WTC11 (cell line): Measurements from ENCODE around the gene SNX6.

ENCODE experiments used
- CREM ChIP-seq: sonication (generic); formaldehyde crosslinking; IDR thresholded peaks from 2 replicates; pipeline ENCODE4 v1.8.1; 2022; ENCODE audit warnings: mild to moderate bottlenecking, missing genetic modification reagents, moderate library complexity
- NR2C2 ChIP-seq: sonication (generic); formaldehyde crosslinking; IDR thresholded peaks from 2 replicates; pipeline ENCODE4 v1.8.0; 2022; ENCODE audit warnings: mild to moderate bottlenecking, missing genetic modification reagents
- SP1 ChIP-seq: sonication (generic); formaldehyde crosslinking; conservative IDR thresholded peaks from 2 replicates; pipeline ENCODE4 v1.8.1; 2022; ENCODE audit warnings: missing genetic modification reagents
- ZNF138 ChIP-seq: sonication (generic); formaldehyde crosslinking; conservative IDR thresholded peaks from 2 replicates; pipeline ENCODE4 v1.8.1; 2022; ENCODE audit warnings: mild to moderate bottlenecking, moderate library complexity, missing genetic modification reagents
- ZNF219 ChIP-seq: sonication (generic); formaldehyde crosslinking; IDR thresholded peaks from 2 replicates; pipeline ENCODE4 v1.8.0; 2023; ENCODE audit warnings: missing genetic modification reagents, mild to moderate bottlenecking, borderline replicate concordance
- TF ChIP-seq, protein P1 (sequence below): sonication (generic); formaldehyde crosslinking; IDR thresholded peaks from 2 replicates; pipeline ENCODE4 v1.8.1; 2023; ENCODE audit warnings: mild to moderate bottlenecking, missing genetic modification reagents
- TF ChIP-seq, protein P2 (sequence below): fragments of 200-600 bp; IDR thresholded peaks from 2 replicates; pipeline ENCODE4 v1.8.0; 2022; ENCODE audit warnings: antibody characterized with exemption
- TF ChIP-seq, protein P3 (sequence below): sonication (generic); formaldehyde crosslinking; IDR thresholded peaks from 2 replicates; pipeline ENCODE4 v1.8.1; 2022; ENCODE audit warnings: mild to moderate bottlenecking, missing genetic modification reagents, moderate library complexity, borderline replicate concordance
- TF ChIP-seq, protein P4 (sequence below): sonication (generic); formaldehyde crosslinking; IDR thresholded peaks from 2 replicates; pipeline ENCODE4 v1.8.1; 2023; ENCODE audit warnings: mild to moderate bottlenecking, missing genetic modification reagents, moderate library complexity
- TF ChIP-seq, protein P5 (sequence below): fragments of 250-450 bp; sonication (Bioruptor Pico); conservative IDR thresholded peaks from 2 replicates; pipeline ENCODE4 v1.9.0; 2021; ENCODE audit warnings: mild to moderate bottlenecking
- TF ChIP-seq, protein P6 (sequence below): sonication (generic); formaldehyde crosslinking; IDR thresholded peaks from 2 replicates; pipeline ENCODE4 v1.8.0; 2022; ENCODE audit warnings: mild to moderate bottlenecking, missing genetic modification reagents

DNA sequence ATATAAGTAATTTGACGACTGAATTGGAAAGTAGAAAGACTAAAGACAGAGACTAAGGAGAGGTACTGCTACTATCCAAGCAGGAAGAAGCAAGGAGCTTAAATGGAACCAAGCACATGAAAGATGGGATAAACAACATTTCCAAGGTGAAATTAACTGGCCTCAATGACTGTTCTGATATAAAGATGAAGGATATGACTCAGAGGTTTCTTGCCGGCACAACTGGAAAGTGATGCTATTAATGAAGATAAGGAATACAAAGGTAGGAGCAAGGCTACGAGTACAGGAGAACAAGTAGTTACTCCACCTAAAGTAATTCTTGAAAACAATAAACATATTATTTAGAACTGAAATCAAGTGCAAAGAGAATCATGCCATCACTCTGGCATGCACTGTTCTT, 6.4 kb downstream of the SNX6 start:
- no peak for TF ChIP-seq SP1 (CRISPR knock-in tag)
- TF ChIP-seq, protein P1, sequence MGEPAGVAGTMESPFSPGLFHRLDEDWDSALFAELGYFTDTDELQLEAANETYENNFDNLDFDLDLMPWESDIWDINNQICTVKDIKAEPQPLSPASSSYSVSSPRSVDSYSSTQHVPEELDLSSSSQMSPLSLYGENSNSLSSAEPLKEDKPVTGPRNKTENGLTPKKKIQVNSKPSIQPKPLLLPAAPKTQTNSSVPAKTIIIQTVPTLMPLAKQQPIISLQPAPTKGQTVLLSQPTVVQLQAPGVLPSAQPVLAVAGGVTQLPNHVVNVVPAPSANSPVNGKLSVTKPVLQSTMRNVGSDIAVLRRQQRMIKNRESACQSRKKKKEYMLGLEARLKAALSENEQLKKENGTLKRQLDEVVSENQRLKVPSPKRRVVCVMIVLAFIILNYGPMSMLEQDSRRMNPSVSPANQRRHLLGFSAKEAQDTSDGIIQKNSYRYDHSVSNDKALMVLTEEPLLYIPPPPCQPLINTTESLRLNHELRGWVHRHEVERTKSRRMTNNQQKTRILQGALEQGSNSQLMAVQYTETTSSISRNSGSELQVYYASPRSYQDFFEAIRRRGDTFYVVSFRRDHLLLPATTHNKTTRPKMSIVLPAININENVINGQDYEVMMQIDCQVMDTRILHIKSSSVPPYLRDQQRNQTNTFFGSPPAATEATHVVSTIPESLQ (CRISPR knock-in tag): no peak
- TF ChIP-seq, protein P2, sequence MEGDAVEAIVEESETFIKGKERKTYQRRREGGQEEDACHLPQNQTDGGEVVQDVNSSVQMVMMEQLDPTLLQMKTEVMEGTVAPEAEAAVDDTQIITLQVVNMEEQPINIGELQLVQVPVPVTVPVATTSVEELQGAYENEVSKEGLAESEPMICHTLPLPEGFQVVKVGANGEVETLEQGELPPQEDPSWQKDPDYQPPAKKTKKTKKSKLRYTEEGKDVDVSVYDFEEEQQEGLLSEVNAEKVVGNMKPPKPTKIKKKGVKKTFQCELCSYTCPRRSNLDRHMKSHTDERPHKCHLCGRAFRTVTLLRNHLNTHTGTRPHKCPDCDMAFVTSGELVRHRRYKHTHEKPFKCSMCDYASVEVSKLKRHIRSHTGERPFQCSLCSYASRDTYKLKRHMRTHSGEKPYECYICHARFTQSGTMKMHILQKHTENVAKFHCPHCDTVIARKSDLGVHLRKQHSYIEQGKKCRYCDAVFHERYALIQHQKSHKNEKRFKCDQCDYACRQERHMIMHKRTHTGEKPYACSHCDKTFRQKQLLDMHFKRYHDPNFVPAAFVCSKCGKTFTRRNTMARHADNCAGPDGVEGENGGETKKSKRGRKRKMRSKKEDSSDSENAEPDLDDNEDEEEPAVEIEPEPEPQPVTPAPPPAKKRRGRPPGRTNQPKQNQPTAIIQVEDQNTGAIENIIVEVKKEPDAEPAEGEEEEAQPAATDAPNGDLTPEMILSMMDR: no peak
- no peak for TF ChIP-seq ZNF219
- TF ChIP-seq, protein P3, sequence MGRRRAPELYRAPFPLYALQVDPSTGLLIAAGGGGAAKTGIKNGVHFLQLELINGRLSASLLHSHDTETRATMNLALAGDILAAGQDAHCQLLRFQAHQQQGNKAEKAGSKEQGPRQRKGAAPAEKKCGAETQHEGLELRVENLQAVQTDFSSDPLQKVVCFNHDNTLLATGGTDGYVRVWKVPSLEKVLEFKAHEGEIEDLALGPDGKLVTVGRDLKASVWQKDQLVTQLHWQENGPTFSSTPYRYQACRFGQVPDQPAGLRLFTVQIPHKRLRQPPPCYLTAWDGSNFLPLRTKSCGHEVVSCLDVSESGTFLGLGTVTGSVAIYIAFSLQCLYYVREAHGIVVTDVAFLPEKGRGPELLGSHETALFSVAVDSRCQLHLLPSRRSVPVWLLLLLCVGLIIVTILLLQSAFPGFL (CRISPR knock-in tag): no peak
- no peak for TF ChIP-seq ZNF138 (CRISPR knock-in tag)
- TF ChIP-seq, protein P4, sequence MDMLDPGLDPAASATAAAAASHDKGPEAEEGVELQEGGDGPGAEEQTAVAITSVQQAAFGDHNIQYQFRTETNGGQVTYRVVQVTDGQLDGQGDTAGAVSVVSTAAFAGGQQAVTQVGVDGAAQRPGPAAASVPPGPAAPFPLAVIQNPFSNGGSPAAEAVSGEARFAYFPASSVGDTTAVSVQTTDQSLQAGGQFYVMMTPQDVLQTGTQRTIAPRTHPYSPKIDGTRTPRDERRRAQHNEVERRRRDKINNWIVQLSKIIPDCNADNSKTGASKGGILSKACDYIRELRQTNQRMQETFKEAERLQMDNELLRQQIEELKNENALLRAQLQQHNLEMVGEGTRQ (CRISPR knock-in tag): no peak
- TF ChIP-seq NR2C2 (CRISPR knock-in tag): no peak
- TF ChIP-seq, protein P5, sequence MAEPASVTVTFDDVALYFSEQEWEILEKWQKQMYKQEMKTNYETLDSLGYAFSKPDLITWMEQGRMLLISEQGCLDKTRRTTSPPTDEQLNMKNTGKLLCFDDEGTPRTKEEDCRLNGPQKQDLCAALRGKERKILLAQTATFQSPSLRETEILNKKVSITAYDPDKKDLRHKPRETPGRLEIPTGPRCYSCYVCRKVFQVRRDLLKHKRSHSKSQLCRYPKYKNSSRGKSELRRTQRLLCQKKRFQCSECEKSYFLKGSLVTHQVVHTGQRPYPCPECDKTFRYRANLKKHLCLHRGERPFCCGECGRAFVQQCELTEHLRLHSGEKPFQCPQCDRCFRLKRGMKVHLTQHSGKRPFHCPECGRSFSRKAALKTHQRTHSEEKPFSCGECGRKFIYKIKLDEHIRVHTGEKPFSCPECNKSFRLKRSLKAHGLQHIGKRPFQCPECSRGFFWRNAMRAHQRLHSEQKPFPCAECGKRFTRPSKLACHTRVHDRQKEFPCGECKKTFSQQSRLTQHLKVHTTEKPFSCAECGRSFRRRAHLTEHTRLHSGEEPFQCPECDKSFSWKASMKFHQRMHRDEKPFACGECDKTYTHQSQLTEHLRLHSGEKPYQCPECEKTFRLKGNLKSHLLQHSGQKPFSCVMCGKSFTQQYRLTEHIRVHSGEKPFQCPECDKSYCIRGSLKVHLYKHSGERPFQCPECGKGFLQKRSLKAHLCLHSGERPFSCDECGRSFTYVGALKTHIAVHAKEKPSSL (CRISPR knock-in tag): no peak
- TF ChIP-seq CREM (CRISPR knock-in tag): no peak
- TF ChIP-seq, protein P6, sequence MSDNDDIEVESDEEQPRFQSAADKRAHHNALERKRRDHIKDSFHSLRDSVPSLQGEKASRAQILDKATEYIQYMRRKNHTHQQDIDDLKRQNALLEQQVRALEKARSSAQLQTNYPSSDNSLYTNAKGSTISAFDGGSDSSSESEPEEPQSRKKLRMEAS (CRISPR knock-in tag): no peak
